Measurements from ENCODE around the gene SPAG6.

DNA sequence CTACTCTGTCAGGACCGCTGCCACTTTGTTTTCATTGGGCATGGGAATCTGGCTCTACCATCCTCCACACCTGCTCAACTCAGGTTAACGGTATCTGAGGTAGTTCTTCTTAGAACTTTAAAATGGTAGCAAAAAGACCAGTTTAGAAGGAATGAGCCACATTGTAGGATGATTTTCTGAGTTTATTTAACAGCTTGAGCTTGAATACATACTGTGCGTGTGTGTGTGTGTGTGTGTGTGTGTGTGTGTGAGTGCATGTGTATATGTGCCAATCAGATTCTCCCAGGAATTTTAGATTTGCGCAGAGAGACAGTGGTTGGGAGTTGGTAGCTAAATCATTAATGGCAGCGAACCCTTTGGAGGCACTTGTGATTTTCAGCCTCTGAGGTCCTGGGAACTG lies 81.4 kb downstream of the SPAG6 start:
- TF ChIP-seq, protein P1, sequence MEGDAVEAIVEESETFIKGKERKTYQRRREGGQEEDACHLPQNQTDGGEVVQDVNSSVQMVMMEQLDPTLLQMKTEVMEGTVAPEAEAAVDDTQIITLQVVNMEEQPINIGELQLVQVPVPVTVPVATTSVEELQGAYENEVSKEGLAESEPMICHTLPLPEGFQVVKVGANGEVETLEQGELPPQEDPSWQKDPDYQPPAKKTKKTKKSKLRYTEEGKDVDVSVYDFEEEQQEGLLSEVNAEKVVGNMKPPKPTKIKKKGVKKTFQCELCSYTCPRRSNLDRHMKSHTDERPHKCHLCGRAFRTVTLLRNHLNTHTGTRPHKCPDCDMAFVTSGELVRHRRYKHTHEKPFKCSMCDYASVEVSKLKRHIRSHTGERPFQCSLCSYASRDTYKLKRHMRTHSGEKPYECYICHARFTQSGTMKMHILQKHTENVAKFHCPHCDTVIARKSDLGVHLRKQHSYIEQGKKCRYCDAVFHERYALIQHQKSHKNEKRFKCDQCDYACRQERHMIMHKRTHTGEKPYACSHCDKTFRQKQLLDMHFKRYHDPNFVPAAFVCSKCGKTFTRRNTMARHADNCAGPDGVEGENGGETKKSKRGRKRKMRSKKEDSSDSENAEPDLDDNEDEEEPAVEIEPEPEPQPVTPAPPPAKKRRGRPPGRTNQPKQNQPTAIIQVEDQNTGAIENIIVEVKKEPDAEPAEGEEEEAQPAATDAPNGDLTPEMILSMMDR (IDR thresholded peaks at IDR 0.05), result no peak
- TF ChIP-seq POLR2A (IDR thresholded peaks at IDR 0.05), result no peak

Data from esophagus squamous epithelium (tissue), 4 donors.